A549 (cell line): ENCODE results near the gene PARG.

Source experiments
- BHLHE40 ChIP-seq: IDR thresholded peaks from 2 replicates; pipeline ENCODE4 v1.6.1; 2012; ENCODE audit warnings: low read depth, low read length, inconsistent platforms
- CEBPB ChIP-seq, 2 experiments: fragments of >200 bp in 1 of 2; sonication (Bioruptor Twin) in 1 of 2; formaldehyde crosslinking in 1 of 2; IDR thresholded peaks; 2 replicates each; pipeline ENCODE4 v1.6.1; 2012 to 2016
- ESRRA ChIP-seq: fragments of 150-350 bp; IDR thresholded peaks from 2 replicates; pipeline ENCODE4 v1.6.1; 2014; ENCODE audit warnings: mild to moderate bottlenecking, low read length, borderline replicate concordance
- MYC ChIP-seq: IDR thresholded peaks from 2 replicates; pipeline ENCODE4 v1.6.1; 2012; ENCODE audit warnings: mild to moderate bottlenecking, inconsistent platforms, low read length, improper control_type of control experiment, borderline replicate concordance
- POLR2A ChIP-seq: IDR thresholded peaks from 2 replicates; pipeline ENCODE4 v1.6.1; 2012; ENCODE audit warnings: mild to moderate bottlenecking, low read length
- TF ChIP-seq, protein P1 (sequence below): fragments of >200 bp; sonication (Bioruptor Twin); formaldehyde crosslinking; IDR thresholded peaks from 3 replicates; pipeline ENCODE4 v1.5.1; 2016

GRCh38 chr10:49783645-49784044 lies 158.2 kb downstream of the PARG start:
- TF ChIP-seq ESRRA (no peak), POLR2A (no peak), CEBPB (IDR thresholded peaks at IDR 0.05) (no peak), MYC (no peak), BHLHE40 (no peak)
- TF ChIP-seq, protein P1, sequence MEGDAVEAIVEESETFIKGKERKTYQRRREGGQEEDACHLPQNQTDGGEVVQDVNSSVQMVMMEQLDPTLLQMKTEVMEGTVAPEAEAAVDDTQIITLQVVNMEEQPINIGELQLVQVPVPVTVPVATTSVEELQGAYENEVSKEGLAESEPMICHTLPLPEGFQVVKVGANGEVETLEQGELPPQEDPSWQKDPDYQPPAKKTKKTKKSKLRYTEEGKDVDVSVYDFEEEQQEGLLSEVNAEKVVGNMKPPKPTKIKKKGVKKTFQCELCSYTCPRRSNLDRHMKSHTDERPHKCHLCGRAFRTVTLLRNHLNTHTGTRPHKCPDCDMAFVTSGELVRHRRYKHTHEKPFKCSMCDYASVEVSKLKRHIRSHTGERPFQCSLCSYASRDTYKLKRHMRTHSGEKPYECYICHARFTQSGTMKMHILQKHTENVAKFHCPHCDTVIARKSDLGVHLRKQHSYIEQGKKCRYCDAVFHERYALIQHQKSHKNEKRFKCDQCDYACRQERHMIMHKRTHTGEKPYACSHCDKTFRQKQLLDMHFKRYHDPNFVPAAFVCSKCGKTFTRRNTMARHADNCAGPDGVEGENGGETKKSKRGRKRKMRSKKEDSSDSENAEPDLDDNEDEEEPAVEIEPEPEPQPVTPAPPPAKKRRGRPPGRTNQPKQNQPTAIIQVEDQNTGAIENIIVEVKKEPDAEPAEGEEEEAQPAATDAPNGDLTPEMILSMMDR, result no peak
